ENCODE measurements around the gene PARN.

Gene PARN

DNA sequence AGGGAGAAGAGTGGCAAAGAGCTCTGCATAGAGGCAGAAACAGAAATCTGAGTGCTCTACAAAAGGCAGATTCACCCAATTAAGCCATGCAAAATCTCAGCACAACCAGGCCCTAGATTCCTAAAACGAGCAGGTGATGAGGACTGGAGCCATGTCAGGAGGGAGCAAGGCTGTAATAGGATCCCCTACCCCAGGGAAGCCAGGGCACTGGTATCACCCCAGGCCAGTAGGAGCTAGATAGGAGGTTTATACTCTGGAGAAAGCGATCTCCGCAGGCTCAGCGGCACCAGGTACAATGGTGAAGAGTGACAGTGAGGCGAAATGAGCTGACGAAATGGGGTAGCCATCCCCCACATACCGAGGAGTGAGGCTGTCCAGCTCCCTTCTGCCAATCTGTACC, 171.5 kb downstream of the PARN start:
- H3K27me3 ChIP-seq (ENCODE audit: control insufficient read depth, low read length): no peaks in the 10 kb centered on the region
- no peaks in the 10 kb centered on the region for H3F3A ChIP-seq (ENCODE audit: control insufficient read depth, insufficient read depth)
- no peak overlapping the region for H3K27ac ChIP-seq (ENCODE audit: low read depth, low read length)
- H3K4me3 ChIP-seq (ENCODE audit: low read length): no peak overlapping the region
- no peaks in the 10 kb centered on the region for H3K9me3 ChIP-seq (ENCODE audit: control insufficient read depth, insufficient read depth, low read length)
- peaks cover 16% of the 10 kb centered on the region; the same call in 1 of the 2 replicates for H3K79me2 ChIP-seq (ENCODE audit: control insufficient read depth, low read length)
- no peak overlapping the region for H3K4me2 ChIP-seq (ENCODE audit: low read length)
- H3K36me3 ChIP-seq (ENCODE audit: control insufficient read depth, low read length): peaks cover 63% of the 10 kb centered on the region
- H3K4me1 ChIP-seq (ENCODE audit: control insufficient read depth, low read length): no peaks in the 10 kb centered on the region
- no peak for TF ChIP-seq EZH2phosphoT487 (IDR thresholded peaks at IDR 0.05; ENCODE audit: borderline replicate concordance, low read length)
- TF ChIP-seq, protein P1, sequence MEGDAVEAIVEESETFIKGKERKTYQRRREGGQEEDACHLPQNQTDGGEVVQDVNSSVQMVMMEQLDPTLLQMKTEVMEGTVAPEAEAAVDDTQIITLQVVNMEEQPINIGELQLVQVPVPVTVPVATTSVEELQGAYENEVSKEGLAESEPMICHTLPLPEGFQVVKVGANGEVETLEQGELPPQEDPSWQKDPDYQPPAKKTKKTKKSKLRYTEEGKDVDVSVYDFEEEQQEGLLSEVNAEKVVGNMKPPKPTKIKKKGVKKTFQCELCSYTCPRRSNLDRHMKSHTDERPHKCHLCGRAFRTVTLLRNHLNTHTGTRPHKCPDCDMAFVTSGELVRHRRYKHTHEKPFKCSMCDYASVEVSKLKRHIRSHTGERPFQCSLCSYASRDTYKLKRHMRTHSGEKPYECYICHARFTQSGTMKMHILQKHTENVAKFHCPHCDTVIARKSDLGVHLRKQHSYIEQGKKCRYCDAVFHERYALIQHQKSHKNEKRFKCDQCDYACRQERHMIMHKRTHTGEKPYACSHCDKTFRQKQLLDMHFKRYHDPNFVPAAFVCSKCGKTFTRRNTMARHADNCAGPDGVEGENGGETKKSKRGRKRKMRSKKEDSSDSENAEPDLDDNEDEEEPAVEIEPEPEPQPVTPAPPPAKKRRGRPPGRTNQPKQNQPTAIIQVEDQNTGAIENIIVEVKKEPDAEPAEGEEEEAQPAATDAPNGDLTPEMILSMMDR (IDR thresholded peaks at IDR 0.05; ENCODE audit: low read depth, low read length, poor library complexity, severe bottlenecking): no peak
- 0 out of 2 replicates have a peak, but pooled peaks cover 6% of the 10 kb centered on the region for H4K20me1 ChIP-seq (ENCODE audit: control insufficient read depth, insufficient read depth, low read depth, low read length)
- H3K9me2 ChIP-seq (replicated peaks; ENCODE audit: control insufficient read depth, low read length): no peaks in the 10 kb centered on the region

DNA sequence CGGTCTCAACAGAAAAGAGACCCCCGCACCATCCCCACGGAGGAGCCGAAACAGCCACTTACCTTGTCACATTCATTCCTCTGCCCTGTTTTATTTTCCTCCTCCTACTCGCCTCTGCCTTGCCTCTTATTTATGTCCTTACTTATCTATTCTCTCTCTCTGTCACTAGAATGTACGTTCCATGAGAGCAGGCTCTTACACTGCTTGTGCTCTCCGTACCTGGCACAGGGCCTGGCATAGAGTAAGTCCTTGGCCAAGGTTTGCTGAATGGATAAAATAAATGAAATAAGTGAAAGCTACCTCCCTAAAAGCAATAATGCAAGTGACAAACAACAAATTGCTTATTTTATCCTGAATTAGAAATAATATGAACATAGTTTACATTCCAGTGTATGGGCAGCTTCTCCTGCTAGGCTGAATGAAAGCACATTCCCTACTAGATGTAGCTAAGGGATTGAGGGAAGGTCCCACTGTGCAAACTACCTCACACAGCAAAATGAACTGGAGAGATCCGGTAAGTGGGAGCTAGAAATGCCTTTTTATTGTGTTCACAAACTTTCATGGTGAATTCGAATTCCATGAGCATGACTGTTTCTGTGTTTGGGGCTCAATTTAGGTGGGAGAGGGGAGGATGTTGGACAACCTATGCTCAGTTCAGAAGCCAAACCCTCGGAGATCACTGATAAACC, 173.1 kb downstream of the PARN start:
- 0 out of 2 replicates have a peak, but pooled peaks cover 6% of the 10 kb centered on the region for H4K20me1 ChIP-seq (ENCODE audit: control insufficient read depth, insufficient read depth, low read depth, low read length)
- peaks cover 11% of the 10 kb centered on the region; the same call in 1 of the 2 replicates for H3K79me2 ChIP-seq (ENCODE audit: control insufficient read depth, low read length)
- H3K27ac ChIP-seq (ENCODE audit: low read depth, low read length): no peak overlapping the region
- H3K4me2 ChIP-seq (ENCODE audit: low read length): no peak overlapping the region
- TF ChIP-seq, protein P1 (IDR thresholded peaks at IDR 0.05; ENCODE audit: low read depth, low read length, poor library complexity, severe bottlenecking): no peak
- no peak for TF ChIP-seq EZH2phosphoT487 (IDR thresholded peaks at IDR 0.05; ENCODE audit: borderline replicate concordance, low read length)
- no peak overlapping the region for H3K4me3 ChIP-seq (ENCODE audit: low read length)
- no peaks in the 10 kb centered on the region for H3K9me2 ChIP-seq (replicated peaks; ENCODE audit: control insufficient read depth, low read length)
- H3K9me3 ChIP-seq (ENCODE audit: control insufficient read depth, insufficient read depth, low read length): no peaks in the 10 kb centered on the region
- no peaks in the 10 kb centered on the region for H3K27me3 ChIP-seq (ENCODE audit: control insufficient read depth, low read length)
- H3K4me1 ChIP-seq (ENCODE audit: control insufficient read depth, low read length): no peaks in the 10 kb centered on the region
- H3F3A ChIP-seq (ENCODE audit: control insufficient read depth, insufficient read depth): peaks cover 5% of the 10 kb centered on the region; the same call in 1 of the 2 replicates
- H3K36me3 ChIP-seq (ENCODE audit: control insufficient read depth, low read length): peaks cover 55% of the 10 kb centered on the region

DNA sequence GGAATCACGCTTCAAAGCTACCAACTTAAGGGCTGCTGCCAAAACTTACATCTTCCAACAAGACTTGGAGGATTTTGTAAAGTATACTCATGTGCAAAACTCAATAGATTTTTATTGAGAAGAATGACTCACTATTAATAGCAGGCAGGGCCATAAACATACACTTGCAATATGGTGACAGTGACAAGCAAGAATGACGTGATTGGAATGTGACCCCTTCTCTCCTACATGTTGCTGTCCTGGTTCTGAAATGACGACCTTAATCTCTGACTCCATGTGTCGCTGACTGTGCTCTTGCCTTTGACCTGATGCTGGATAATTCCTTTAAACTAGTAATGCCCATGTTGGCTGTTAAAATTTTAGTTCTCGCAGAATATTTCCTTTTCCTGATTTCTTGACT, 174.5 kb downstream of the PARN start:
- Histone ChIP-seq H3K9me3 (ENCODE audit: control insufficient read depth, insufficient read depth, low read length) (no peaks in the 10 kb centered on the region), H3K4me2 (ENCODE audit: low read length) (no peak overlapping the region), H4K20me1 (ENCODE audit: control insufficient read depth, insufficient read depth, low read depth, low read length) (0 out of 2 replicates have a peak, but pooled peaks cover 9% of the 10 kb centered on the region), H3K4me1 (ENCODE audit: control insufficient read depth, low read length) (no peaks in the 10 kb centered on the region), H3K27ac (ENCODE audit: low read depth, low read length) (no peak overlapping the region), H3F3A (ENCODE audit: control insufficient read depth, insufficient read depth) (peaks cover 5% of the 10 kb centered on the region; the same call in 1 of the 2 replicates), H3K79me2 (ENCODE audit: control insufficient read depth, low read length) (0 out of 2 replicates have a peak, but pooled peaks cover 6% of the 10 kb centered on the region), H3K9me2 (replicated peaks; ENCODE audit: control insufficient read depth, low read length) (no peaks in the 10 kb centered on the region), H3K36me3 (ENCODE audit: control insufficient read depth, low read length) (peaks cover 41% of the 10 kb centered on the region), H3K4me3 (ENCODE audit: low read length) (no peak overlapping the region), H3K27me3 (ENCODE audit: control insufficient read depth, low read length) (no peaks in the 10 kb centered on the region)
- TF ChIP-seq, protein P1 (IDR thresholded peaks at IDR 0.05; ENCODE audit: low read depth, low read length, poor library complexity, severe bottlenecking): no peak
- no peak for TF ChIP-seq EZH2phosphoT487 (IDR thresholded peaks at IDR 0.05; ENCODE audit: borderline replicate concordance, low read length)

Measured in DOHH2 (cell line).